ENCODE data around the gene ZRANB1. TPM values are rescaled to one million over a fixed set of nuclear protein-coding genes. Genes with fewer than 3 reads are reported as not detected.

The ZRANB1 gene
- total RNA-seq, 1 donor from 2014 or later, result 24.2 TPM

GRCh38 chr10:125010362-125010761, 68.4 kb downstream of the ZRANB1 start:
- ATAC-seq (ENCODE audit: poor library complexity), result peak; percentile 8
- DNase-seq, result no peak
- intact Hi-C loops (cut with DNase I), result no loop called here

- no peak for ATAC-seq (ENCODE audit: poor library complexity)
- peak; percentile 24 for DNase-seq
- intact Hi-C loops (cut with DNase I), result no loop called here
Measured at GRCh38 chr10:125011171-125011925, 69.4 kb downstream of the ZRANB1 start.

DNA sequence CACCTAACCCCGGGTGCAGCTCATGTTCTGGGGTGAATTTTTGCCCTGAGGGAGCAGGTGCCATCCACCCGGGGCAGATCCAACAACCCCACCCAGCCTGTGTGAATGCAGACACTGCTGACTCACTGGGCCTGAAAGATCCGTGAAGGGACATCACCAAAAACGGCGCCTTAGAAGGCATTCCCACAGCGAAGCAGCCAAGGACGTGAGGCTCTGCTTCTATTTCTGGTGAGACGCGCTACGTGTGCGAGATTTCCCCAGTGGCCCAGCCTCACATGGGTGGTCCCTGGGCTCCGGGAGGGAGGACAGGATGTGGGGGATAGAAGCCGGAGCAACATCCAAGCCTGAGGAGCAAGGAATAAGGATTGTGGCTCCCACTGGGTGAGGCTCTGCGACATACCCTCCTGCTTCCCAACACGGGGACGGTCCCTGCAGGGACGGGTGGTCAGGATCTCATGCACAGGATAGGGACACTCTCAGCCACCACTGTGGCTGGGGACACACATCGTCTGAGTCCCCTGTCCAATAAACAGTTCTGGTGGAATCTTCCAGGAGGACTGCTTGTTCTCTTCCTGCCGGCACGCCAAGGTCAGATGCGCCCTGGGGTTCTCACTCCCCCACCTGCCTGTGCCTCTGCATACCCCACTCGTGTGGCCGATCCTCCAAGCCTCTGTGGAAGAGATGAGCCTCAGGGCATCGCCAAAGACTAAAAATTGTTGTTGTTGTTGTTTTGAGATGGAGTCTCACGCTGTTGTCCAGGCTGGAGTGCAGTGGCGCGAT, 70.2 kb downstream of the ZRANB1 start:
- intact Hi-C loops (cut with DNase I), result no loop called here
- DNase-seq (peak; percentile 49), ATAC-seq (ENCODE audit: poor library complexity) (peak; percentile 32)

- ATAC-seq (ENCODE audit: poor library complexity), result no peak
- intact Hi-C loops (cut with DNase I), result no loop called here
- DNase-seq, result peak; percentile 23
Measured at GRCh38 chr10:125012851-125013528, 71.1 kb downstream of the ZRANB1 start.

DNA sequence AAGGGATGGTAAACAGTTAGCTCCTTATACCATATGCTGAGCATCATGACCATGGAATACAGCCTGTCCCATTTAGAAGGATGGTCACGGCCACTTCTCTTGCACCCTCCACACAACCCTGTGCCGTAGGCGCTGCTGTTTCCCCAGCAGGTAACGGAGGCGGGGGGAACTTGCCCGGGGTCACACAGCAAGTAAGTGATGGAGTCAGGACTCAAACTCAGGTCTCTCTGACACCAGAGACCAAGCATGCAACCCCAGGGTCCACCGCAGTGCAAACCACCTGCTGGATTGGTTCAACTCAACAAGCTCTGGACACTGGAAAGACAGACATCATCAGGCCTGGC, 71.6 kb downstream of the ZRANB1 start:
- DNase-seq (peak; percentile 12), ATAC-seq (ENCODE audit: poor library complexity) (no peak)
- intact Hi-C loops (cut with DNase I), result no loop called here

DNA sequence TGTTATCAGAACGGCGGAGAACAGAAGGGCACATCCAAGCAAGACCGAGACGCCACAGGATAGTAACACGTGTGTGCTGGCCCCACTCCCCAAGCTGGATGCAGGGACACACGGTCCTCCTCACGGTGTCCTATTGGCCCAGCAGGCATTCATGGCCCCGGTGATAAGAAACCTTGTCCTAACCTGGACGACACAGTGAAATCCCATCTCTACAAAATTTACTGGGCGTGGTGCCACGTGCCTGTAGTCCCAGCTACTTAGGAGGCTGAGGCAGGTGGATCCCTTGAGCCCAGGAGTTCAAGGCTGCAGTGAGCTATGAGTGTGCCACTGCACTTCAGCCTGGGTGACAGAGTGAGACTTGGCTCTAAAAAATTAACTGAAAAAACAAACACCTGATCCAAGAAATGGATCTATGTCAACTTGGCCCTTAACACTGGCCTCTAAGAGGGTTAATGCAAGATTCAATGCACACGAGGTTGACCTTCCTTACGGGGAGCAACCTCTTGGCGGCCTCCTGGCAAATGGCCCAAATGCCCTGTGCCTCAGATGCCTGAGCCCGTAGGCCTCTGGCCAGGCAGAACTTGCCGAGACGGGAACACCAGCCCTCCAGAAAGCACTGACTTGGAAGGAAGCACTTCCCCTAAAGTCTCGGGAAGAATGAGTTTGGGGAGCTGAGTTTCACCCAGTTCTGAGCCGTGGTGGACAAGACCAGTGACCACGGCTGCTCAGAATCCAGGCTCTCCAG, 72.3 kb downstream of the ZRANB1 start:
- DNase-seq (peak; percentile 78), ATAC-seq (ENCODE audit: poor library complexity) (no peak)
- intact Hi-C loops (cut with DNase I), result no loop called here

DNA sequence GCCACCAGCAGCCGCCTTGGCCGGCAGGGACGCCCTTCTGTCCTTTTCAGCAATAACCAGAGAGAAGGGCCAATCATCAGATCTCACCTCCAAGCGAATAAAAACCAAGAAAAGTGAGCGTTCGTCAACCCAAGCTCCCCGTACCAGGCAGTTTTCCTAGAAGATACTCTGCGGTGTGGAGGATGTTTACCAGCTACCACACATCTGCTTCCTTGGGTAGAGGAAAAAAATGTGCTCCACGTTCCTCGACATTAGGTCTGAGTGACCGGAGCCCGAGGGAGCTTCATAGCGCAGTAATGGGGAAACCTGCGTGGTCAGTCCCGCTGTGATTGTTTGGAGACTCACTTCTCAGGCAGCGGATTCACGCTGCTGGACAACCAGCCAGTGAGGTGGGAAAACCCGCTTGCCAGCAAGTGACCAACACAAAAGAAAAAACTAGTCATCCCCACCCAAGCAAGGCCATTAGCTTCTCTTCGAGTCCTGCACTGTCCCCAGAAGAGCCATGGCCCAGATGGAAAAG, 73.0 kb downstream of the ZRANB1 start:
- no peak for ATAC-seq (ENCODE audit: poor library complexity)
- DNase-seq, result peak; percentile 39
- intact Hi-C loops (cut with DNase I), result no loop called here

GRCh38 chr10:125015356-125015944, 73.5 kb downstream of the ZRANB1 start:
- DNase-seq (peak; percentile 66), ATAC-seq (ENCODE audit: poor library complexity) (peak; percentile 35)
- intact Hi-C loops (cut with DNase I), result no loop called here

- ATAC-seq (ENCODE audit: poor library complexity), result peak; percentile 3
- intact Hi-C loops (cut with DNase I), result no loop called here
- peak; percentile 70 for DNase-seq
Measured at GRCh38 chr10:125016123-125016522, 74.2 kb downstream of the ZRANB1 start.

DNA sequence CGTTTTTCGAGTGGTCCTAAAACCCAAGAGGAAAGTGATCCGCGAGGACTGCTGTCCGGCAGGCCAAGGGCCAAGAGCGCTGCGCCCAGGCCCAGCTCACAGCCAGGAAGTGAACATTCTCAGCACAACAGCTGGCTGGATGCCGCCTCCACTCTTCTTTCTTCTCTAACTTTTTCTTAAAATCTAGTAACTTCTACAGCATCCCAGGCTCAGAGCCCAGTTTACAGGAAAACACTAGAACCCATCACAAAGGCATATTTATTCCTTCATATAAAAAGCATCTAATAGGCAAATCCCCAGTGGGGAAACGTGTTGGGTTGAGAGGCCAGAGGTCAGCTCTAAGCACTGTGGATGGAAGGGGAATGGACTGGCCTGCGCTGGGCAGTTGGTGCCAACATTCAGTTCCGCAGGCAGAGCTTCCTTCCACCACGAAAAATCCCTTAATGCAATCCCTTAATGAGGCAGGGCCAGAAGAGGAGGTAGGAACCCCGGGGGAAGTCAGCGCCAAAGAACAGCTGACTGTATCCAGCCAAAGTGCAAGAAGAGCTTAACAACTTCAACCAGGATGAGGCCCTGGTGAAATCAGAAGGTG, 74.8 kb downstream of the ZRANB1 start:
- peak; percentile 48 for ATAC-seq (ENCODE audit: poor library complexity)
- intact Hi-C loops (cut with DNase I), result no loop called here
- DNase-seq, result peak; percentile 86

- intact Hi-C loops (cut with DNase I), result no loop called here
- DNase-seq (peak; percentile 31), ATAC-seq (ENCODE audit: poor library complexity) (no peak)
Measured at GRCh38 chr10:125017547-125018298, 75.8 kb downstream of the ZRANB1 start.

DNA sequence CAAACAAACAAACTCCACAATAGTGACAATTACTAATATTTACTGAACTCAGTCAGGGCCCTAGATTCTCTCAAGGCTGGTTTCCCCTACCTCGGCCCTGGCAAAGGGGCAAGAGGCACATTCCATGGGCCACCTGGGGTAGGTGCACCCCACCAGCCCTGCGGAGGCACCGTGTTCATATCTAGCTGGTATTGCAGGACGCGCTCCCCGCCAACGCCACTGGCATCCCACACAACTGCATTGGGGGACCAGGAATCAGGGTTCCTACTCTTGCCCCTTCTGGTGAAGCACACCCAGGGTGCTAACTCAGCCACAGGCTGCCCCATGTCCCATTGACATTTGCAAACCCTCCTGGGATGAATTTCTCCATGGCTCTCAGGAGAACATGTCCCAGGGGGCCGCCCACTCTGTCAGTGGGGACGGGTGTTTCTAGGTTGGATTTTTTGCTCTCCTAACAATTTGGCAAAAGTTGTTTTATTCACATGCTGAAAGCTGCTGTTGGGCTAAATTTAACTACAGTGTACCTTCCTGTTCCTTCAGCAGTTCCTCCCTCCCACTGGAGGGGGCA, 76.7 kb downstream of the ZRANB1 start:
- ATAC-seq (ENCODE audit: poor library complexity) (no peak), DNase-seq (peak; percentile 35)
- intact Hi-C loops (cut with DNase I), result no loop called here

DNA sequence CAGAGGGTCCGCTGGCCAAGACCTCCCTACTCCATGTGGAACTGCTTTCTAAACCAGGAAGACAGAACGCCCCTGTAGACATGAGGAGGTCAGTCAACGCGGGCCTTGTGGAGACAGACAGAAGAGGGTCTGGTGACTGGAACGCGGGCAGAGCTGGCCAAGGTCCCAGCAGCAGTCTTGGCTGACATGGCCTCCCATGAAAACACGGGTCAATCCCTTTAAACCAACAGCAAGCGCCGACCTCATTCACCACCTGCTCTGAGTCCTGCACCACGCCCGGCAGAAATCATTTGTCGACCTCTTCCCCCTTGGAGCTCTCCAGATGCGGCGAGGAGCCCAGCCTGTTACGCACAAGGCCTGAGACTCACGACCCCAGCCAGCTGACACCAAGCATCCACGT, 78.5 kb downstream of the ZRANB1 start:
- DNase-seq (peak; percentile 39), ATAC-seq (ENCODE audit: poor library complexity) (peak; percentile 3)
- intact Hi-C loops (cut with DNase I), result no loop called here

DNA sequence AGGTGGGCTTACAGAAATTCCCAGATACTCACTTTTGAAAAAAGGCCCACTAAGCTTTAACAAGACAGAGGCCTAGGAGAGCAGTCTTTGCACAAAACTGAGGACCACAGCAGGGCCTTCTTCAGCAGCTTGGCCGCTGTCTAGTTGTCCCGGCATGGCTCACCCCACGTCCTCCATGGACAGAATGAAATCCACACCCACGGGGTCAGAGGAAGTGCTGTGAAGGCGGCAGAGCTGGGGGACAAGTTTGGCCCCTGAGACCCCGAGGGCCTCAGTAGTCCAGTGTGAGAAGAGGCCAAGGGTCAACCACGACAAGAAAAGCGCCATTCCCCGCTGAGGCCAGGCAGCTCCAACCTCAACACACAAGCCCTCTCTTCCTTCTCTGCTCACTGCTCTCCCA, 78.9 kb downstream of the ZRANB1 start:
- intact Hi-C loops (cut with DNase I), result no loop called here
- no peak for ATAC-seq (ENCODE audit: poor library complexity)
- peak; percentile 25 for DNase-seq

- peak; percentile 34 for DNase-seq
- intact Hi-C loops (cut with DNase I), result no loop called here
Measured at GRCh38 chr10:125021686-125022344, 79.9 kb downstream of the ZRANB1 start.

GRCh38 chr10:125022671-125023070, 80.7 kb downstream of the ZRANB1 start:
- DNase-seq (peak; percentile 25), ATAC-seq (ENCODE audit: poor library complexity) (no peak)
- intact Hi-C loops (cut with DNase I), result no loop called here

More at GRCh38 chr10:125021686-125022344, 79.9 kb downstream of the ZRANB1 start:
- ATAC-seq (ENCODE audit: poor library complexity), result no peak
